ENCODE results near the gene BTBD7. TPM values are rescaled to one million over a fixed set of nuclear protein-coding genes. Genes with fewer than 3 reads are reported as not detected.

The BTBD7 gene
- total and polyA plus RNA-seq, 2 donors (not counting 1 experiment from before 2014, with no cell fraction given) = 8.1 to 48.6 TPM

DNA sequence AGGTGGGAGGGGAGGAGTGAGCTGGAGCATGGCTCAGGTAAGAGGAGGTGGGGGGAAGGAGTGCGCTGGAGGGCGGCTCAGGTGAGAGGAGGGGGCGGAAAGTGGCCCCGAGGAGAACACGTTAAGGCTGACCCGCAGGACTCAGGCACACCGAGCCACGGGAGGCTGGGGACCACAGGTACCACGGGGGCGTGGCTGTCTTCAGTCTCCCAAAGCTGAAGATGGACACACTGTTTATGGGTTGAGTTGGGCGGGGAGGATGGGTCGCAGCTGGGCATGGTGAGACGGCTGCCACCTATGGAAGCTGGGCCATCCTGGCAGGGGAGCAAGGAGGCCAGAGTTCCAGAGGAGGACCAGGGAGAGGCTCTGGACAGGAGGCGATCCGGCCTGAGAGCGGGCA is 102.3 kb downstream of the BTBD7 start:
- H3K9ac ChIP-seq (ENCODE audit: low read length) = no peak overlapping the region

GRCh38 chr14:93228550-93228949 is 104.3 kb downstream of the BTBD7 start:
- H3K9ac ChIP-seq (ENCODE audit: low read length) = no peak overlapping the region
- Mint-ChIP-seq H3K27me3 (peaks cover 8% of the 10 kb centered on the region), H3K9me3 (ENCODE audit: insufficient read depth) (no peaks in the 10 kb centered on the region), H3K4me1 (peaks cover 12% of the 10 kb centered on the region), H3K27ac (no peak overlapping the region), H3K4me3 (no peak overlapping the region)
- H3K9me3 ChIP-seq (ENCODE audit: control extremely low read depth in 1 of 3, control insufficient read depth in 2 of 3, insufficient read depth in 1 of 3, low read length in 2 of 3) = peaks cover 0 to 4% (median 0%) of the 10 kb centered on the region in 3 donors
- peaks cover 0 to 11% (median 0%) of the 10 kb centered on the region in 4 experiments for H3K27me3 ChIP-seq (replicated peaks in 1 of 4; ENCODE audit: control extremely low read depth in 1 of 4, control insufficient read depth in 3 of 4, insufficient read depth in 4 of 4, low read length in 3 of 4)
- no peak overlapping the region for H3K4me2 ChIP-seq (replicated peaks; ENCODE audit: low read depth, low read length, poor library complexity, severe bottlenecking)
- no peak for DNase-seq
- H3K36me3 ChIP-seq (replicated peaks in 1 of 2; ENCODE audit: control extremely low read depth in 1 of 2, control insufficient read depth in 1 of 2, extremely low read depth in 1 of 2, insufficient read depth in 2 of 2, low read length in 1 of 2) = peaks cover 15 to 50% of the 10 kb centered on the region in 2 experiments
- H2AFZ ChIP-seq (ENCODE audit: insufficient read depth, low read depth, low read length, poor library complexity, severe bottlenecking) = no peak overlapping the region
- H3K79me2 ChIP-seq (ENCODE audit: control insufficient read depth, insufficient read depth, low read length) = no peaks in the 10 kb centered on the region
- CTCF ChIA-PET = no interaction called here
- intact Hi-C loops (cut with micrococcal nuclease) = no loop called here
- 97% methylated on average over 3 of the region's 8 CpGs for WGBS (ENCODE audit: insufficient coverage)
- POLR2A ChIA-PET = no interaction called here
- no peak overlapping the region for H3K4me3 ChIP-seq (ENCODE audit: control extremely low read depth in 1 of 5, extremely low read depth in 1 of 5, insufficient read depth in 1 of 5, low read depth in 2 of 5, low read length in 4 of 5)
- no peak for ATAC-seq (ENCODE audit: low read depth)
- TF ChIP-seq EZH2 (IDR thresholded peaks at IDR 0.05; ENCODE audit: borderline replicate concordance, insufficient read depth, low read depth, low read length, poor library complexity, severe bottlenecking) = no peak
- TF ChIP-seq, protein P1, sequence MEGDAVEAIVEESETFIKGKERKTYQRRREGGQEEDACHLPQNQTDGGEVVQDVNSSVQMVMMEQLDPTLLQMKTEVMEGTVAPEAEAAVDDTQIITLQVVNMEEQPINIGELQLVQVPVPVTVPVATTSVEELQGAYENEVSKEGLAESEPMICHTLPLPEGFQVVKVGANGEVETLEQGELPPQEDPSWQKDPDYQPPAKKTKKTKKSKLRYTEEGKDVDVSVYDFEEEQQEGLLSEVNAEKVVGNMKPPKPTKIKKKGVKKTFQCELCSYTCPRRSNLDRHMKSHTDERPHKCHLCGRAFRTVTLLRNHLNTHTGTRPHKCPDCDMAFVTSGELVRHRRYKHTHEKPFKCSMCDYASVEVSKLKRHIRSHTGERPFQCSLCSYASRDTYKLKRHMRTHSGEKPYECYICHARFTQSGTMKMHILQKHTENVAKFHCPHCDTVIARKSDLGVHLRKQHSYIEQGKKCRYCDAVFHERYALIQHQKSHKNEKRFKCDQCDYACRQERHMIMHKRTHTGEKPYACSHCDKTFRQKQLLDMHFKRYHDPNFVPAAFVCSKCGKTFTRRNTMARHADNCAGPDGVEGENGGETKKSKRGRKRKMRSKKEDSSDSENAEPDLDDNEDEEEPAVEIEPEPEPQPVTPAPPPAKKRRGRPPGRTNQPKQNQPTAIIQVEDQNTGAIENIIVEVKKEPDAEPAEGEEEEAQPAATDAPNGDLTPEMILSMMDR (IDR thresholded peaks at IDR 0.05) = no peak
- no peaks in the 10 kb centered on the region for H4K20me1 ChIP-seq (ENCODE audit: control insufficient read depth, insufficient read depth, low read length, poor library complexity, severe bottlenecking)
- H3K27ac ChIP-seq (ENCODE audit: low read length in 2 of 2) = no peak overlapping the region
- peaks cover 4% of the 10 kb centered on the region in 2 donors for H3K4me1 ChIP-seq (ENCODE audit: control insufficient read depth in 2 of 2, insufficient read depth in 2 of 2, low read length in 2 of 2)

More for the DNA sequence above, 102.3 kb downstream of the BTBD7 start:
- POLR2A ChIA-PET = no interaction called here
- Mint-ChIP-seq H3K27ac (no peak overlapping the region), H3K4me1 (peaks cover 12% of the 10 kb centered on the region), H3K9me3 (ENCODE audit: insufficient read depth) (no peaks in the 10 kb centered on the region), H3K27me3 (peaks cover 8% of the 10 kb centered on the region), H3K4me3 (peak overlapping the region; percentile 57)
- peaks cover 0 to 4% (median 0%) of the 10 kb centered on the region in 3 donors for H3K9me3 ChIP-seq (ENCODE audit: control extremely low read depth in 1 of 3, control insufficient read depth in 2 of 3, insufficient read depth in 1 of 3, low read length in 2 of 3)
- WGBS (ENCODE audit: insufficient coverage) = over 99% methylated on average over 16 of the region's 16 CpGs
- peaks cover 4% of the 10 kb centered on the region in 2 donors for H3K4me1 ChIP-seq (ENCODE audit: control insufficient read depth in 2 of 2, insufficient read depth in 2 of 2, low read length in 2 of 2)
- H2AFZ ChIP-seq (ENCODE audit: insufficient read depth, low read depth, low read length, poor library complexity, severe bottlenecking) = no peak overlapping the region
- ATAC-seq (ENCODE audit: low read depth) = no peak
- CTCF ChIA-PET = interaction anchor here (1.0 to 1.1 kb wide), 2 partner anchors 306 to 309 kb away, joined by 3 to 4 read pairs; no protein-coding TSS in a partner anchor
- TF ChIP-seq, protein P1 (IDR thresholded peaks at IDR 0.05) = no peak
- no peak for TF ChIP-seq EZH2 (IDR thresholded peaks at IDR 0.05; ENCODE audit: borderline replicate concordance, insufficient read depth, low read depth, low read length, poor library complexity, severe bottlenecking)
- no peak for DNase-seq
- H3K4me2 ChIP-seq (replicated peaks; ENCODE audit: low read depth, low read length, poor library complexity, severe bottlenecking) = no peak overlapping the region
- no peak overlapping the region for H3K27ac ChIP-seq (ENCODE audit: low read length in 2 of 2)
- peaks cover 0 to 11% (median 0%) of the 10 kb centered on the region in 4 experiments for H3K27me3 ChIP-seq (replicated peaks in 1 of 4; ENCODE audit: control extremely low read depth in 1 of 4, control insufficient read depth in 3 of 4, insufficient read depth in 4 of 4, low read length in 3 of 4)
- H3K79me2 ChIP-seq (ENCODE audit: control insufficient read depth, insufficient read depth, low read length) = no peaks in the 10 kb centered on the region
- H3K4me3 ChIP-seq (ENCODE audit: control extremely low read depth in 1 of 5, extremely low read depth in 1 of 5, insufficient read depth in 1 of 5, low read depth in 2 of 5, low read length in 4 of 5) = no peak overlapping the region
- H3K36me3 ChIP-seq (replicated peaks in 1 of 2; ENCODE audit: control extremely low read depth in 1 of 2, control insufficient read depth in 1 of 2, extremely low read depth in 1 of 2, insufficient read depth in 2 of 2, low read length in 1 of 2) = peaks cover 15 to 33% of the 10 kb centered on the region in 2 experiments
- intact Hi-C loops (cut with micrococcal nuclease) = no loop called here
- H4K20me1 ChIP-seq (ENCODE audit: control insufficient read depth, insufficient read depth, low read length, poor library complexity, severe bottlenecking) = no peaks in the 10 kb centered on the region
